ENCODE measurements around the gene STAC3. TPM values are rescaled to one million over a fixed set of nuclear protein-coding genes. Genes with fewer than 3 reads are reported as not detected.

STAC3 gene
- total and polyA plus RNA-seq, 10 of the 15 experiments (the other 5 are each of a cell fraction or from before 2014, with no cell fraction given), result 0.49 to 9.9 (median 3.8) TPM

DNA sequence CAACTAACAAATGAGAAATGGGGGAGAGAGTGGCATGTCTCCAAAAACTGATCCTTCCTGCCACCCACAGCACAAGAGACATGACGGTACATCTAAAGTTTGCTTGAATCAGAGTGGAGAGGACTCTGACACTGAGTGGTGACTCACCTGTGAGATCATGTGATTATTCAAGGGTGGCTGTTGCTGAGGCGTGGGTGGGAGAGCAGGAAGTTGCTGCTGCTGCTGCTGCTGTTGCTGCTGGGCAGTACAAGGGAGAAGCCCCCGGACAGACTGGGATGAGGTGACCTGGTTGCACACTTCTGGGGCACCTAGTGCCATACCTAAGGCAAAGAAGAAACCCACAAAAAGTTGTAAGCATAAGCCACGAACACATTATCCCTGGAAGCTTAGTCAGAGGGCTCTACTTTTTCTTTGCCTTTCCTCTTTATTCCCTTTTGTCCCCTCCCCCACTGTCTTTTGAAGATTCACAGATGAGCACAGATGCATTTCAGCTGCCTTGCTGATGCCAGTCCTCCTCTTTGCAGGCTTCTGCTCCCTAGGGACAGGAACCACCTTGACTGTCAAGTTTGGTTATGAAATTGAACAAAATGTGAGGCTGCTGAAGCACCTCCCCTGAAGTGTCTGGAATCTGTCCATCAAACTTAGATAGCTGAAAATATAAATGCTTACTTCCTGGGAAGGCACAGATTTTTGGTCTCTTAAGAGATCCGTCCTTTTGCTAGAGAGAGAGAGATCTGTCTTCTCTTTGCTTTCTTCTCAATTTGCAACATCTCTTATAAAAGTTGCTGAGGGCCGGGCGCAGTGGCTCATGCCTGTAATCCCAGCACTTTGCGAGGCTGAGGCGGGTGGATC is 29.4 kb upstream of the STAC3 start (continued):
- TF ChIP-seq CUX1 (IDR thresholded peaks at IDR 0.05; ENCODE audit: insufficient replicate concordance, low read depth, low read length) (no peak), NRF1 (conservative IDR thresholded peaks at IDR 0.05; ENCODE audit: low read depth, low read length) (no peak), POU2F2 (IDR thresholded peaks at IDR 0.05; ENCODE audit: borderline replicate concordance, low read depth, low read length) (peak; percentile 57; the same call in 1 of the 3 replicates), ZZZ3 (IDR thresholded peaks at IDR 0.05; ENCODE audit: control insufficient read depth, insufficient read length, low read depth) (no peak), IRF5 (IDR thresholded peaks at IDR 0.05; ENCODE audit: borderline replicate concordance) (no peak), NFIC (IDR thresholded peaks at IDR 0.05; ENCODE audit: low read depth, low read length) (peak; percentile 62; the same call in 1 of the 2 replicates), JUND (IDR thresholded peaks at IDR 0.05; ENCODE audit: low read depth, low read length) (peak; percentile 70), KLF5 (IDR thresholded peaks at IDR 0.05; ENCODE audit: partially characterized antibody) (no peak), ELK1 (IDR thresholded peaks at IDR 0.05; ENCODE audit: low read depth, low read length) (no peak), ZBTB11 (CRISPR knock-in tag; IDR thresholded peaks at IDR 0.05) (no peak)
- TF ChIP-seq, protein P1, sequence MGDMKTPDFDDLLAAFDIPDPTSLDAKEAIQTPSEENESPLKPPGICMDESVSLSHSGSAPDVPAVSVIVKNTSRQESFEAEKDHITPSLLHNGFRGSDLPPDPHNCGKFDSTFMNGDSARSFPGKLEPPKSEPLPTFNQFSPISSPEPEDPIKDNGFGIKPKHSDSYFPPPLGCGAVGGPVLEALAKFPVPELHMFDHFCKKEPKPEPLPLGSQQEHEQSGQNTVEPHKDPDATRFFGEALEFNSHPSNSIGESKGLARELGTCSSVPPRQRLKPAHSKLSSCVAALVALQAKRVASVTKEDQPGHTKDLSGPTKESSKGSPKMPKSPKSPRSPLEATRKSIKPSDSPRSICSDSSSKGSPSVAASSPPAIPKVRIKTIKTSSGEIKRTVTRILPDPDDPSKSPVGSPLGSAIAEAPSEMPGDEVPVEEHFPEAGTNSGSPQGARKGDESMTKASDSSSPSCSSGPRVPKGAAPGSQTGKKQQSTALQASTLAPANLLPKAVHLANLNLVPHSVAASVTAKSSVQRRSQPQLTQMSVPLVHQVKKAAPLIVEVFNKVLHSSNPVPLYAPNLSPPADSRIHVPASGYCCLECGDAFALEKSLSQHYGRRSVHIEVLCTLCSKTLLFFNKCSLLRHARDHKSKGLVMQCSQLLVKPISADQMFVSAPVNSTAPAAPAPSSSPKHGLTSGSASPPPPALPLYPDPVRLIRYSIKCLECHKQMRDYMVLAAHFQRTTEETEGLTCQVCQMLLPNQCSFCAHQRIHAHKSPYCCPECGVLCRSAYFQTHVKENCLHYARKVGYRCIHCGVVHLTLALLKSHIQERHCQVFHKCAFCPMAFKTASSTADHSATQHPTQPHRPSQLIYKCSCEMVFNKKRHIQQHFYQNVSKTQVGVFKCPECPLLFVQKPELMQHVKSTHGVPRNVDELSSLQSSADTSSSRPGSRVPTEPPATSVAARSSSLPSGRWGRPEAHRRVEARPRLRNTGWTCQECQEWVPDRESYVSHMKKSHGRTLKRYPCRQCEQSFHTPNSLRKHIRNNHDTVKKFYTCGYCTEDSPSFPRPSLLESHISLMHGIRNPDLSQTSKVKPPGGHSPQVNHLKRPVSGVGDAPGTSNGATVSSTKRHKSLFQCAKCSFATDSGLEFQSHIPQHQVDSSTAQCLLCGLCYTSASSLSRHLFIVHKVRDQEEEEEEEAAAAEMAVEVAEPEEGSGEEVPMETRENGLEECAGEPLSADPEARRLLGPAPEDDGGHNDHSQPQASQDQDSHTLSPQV (IDR thresholded peaks at IDR 0.05), result no peak

All from GM12878 (cell line).